Tibial artery (tissue), 4 donors: ENCODE data around the gene NDUFS8.

ENCODE experiments used
- DNase-seq, 2 donors: peaks; one replicate each; pipeline ENCODE4 v3.0.0-alpha.2; 2019
- H3K27ac ChIP-seq, 2 donors: fragments of 200-600 bp; sonication (generic) in 1 of 2; 1 replicate in 1 of 2; 2 replicates in 1 of 2; pipeline ENCODE4 v1.5.1; 2018 to 2019; ENCODE audit warnings: mild to moderate bottlenecking in 1 of 2
- H3K27me3 ChIP-seq, 2 donors: fragments of 200-600 bp; sonication (generic) in 1 of 2; one replicate each; pipeline versions ENCODE4 v1.5.1 to v1.6.0; 2016 to 2019
- H3K36me3 ChIP-seq, 3 donors: fragments of 200-600 bp; sonication (generic) in 2 of 3; one replicate each; pipeline ENCODE4 v1.5.1; 2016 to 2019; ENCODE audit warnings: mild to moderate bottlenecking in 2 of 3
- H3K4me1 ChIP-seq, 4 donors: fragments of 200-600 bp; sonication (generic) in 2 of 4; 1 replicate in 3 of 4; 2 replicates in 1 of 4; pipeline ENCODE4 v1.5.1; 2016 to 2019
- H3K4me3 ChIP-seq, 2 donors: fragments of 200-600 bp; sonication (generic) in 1 of 2; 1 replicate in 1 of 2; 2 replicates in 1 of 2; pipeline ENCODE4 v1.5.1; 2018 to 2019; ENCODE audit warnings: mild to moderate bottlenecking in 2 of 2
- H3K9me3 ChIP-seq, 3 donors: fragments of 200-600 bp; sonication (generic) in 1 of 3; one replicate each; pipeline ENCODE4 v1.5.1; 2016 to 2019
- intact Hi-C: fragments of 100-400 bp; cut with DNase I; formaldehyde crosslinking; loops from one replicate; pipeline ENCODE4 v1.15.0; 2023; ENCODE audit warnings: low total_unique reads
- TF ChIP-seq, protein P1 (sequence below), 2 experiments: fragments of 200-600 bp in 1 of 2; fragments of 450-650 bp in 1 of 2; IDR thresholded peaks; one replicate each; pipeline ENCODE4 v1.5.1; 2017 to 2019; ENCODE audit warnings: antibody characterized with exemption in 2 of 2, mild to moderate bottlenecking in 1 of 2, moderate library complexity in 1 of 2

Gene NDUFS8

DNA sequence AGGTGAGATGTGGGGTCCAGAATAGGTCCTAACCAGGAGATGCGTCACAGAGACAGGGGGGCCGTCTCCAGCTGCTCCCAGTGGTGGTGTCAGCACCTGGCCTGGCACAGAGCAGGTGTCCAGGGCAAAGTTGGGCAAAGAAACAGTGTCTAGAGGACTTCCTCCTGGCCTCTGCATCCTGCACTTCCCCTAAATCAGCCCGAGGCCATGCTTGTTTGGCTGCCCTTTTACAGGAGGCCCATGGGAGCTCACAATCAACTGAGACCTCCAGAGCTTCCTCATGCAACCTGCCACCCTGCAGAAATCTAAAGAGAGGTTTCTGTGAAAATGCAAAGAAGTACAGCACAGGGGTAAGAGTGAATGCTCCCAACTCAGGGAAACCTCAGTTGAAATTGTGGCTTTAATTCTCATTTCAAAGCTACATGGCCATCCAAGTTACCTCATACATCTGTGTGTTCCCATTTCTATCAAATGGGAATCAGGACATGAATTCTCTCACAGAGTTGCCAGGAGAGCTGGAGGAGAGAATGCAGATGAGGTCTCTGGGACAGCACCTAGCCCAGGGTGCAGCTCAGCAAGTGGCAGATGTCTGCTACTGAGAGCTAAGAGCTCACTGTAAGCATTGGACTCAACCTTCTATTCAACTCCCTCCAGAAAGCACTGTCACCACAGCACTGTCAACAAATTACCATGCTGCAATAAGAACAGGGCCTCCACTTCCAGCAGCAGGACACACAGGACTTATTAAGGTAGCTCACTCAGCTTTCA lies 41.0 kb downstream of the NDUFS8 start:
- H3K27ac ChIP-seq = no peak overlapping the region
- peaks cover 17 to 77% (median 55%) of the 10 kb centered on the region in 3 donors for H3K36me3 ChIP-seq
- no peak for DNase-seq
- no peaks in the 10 kb centered on the region for H3K4me1 ChIP-seq
- intact Hi-C loops = no loop called here
- H3K9me3 ChIP-seq = no peaks in the 10 kb centered on the region
- H3K4me3 ChIP-seq = no peak overlapping the region
- TF ChIP-seq, protein P1, sequence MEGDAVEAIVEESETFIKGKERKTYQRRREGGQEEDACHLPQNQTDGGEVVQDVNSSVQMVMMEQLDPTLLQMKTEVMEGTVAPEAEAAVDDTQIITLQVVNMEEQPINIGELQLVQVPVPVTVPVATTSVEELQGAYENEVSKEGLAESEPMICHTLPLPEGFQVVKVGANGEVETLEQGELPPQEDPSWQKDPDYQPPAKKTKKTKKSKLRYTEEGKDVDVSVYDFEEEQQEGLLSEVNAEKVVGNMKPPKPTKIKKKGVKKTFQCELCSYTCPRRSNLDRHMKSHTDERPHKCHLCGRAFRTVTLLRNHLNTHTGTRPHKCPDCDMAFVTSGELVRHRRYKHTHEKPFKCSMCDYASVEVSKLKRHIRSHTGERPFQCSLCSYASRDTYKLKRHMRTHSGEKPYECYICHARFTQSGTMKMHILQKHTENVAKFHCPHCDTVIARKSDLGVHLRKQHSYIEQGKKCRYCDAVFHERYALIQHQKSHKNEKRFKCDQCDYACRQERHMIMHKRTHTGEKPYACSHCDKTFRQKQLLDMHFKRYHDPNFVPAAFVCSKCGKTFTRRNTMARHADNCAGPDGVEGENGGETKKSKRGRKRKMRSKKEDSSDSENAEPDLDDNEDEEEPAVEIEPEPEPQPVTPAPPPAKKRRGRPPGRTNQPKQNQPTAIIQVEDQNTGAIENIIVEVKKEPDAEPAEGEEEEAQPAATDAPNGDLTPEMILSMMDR (IDR thresholded peaks at IDR 0.05) = no peak
- H3K27me3 ChIP-seq = no peaks in the 10 kb centered on the region

DNA sequence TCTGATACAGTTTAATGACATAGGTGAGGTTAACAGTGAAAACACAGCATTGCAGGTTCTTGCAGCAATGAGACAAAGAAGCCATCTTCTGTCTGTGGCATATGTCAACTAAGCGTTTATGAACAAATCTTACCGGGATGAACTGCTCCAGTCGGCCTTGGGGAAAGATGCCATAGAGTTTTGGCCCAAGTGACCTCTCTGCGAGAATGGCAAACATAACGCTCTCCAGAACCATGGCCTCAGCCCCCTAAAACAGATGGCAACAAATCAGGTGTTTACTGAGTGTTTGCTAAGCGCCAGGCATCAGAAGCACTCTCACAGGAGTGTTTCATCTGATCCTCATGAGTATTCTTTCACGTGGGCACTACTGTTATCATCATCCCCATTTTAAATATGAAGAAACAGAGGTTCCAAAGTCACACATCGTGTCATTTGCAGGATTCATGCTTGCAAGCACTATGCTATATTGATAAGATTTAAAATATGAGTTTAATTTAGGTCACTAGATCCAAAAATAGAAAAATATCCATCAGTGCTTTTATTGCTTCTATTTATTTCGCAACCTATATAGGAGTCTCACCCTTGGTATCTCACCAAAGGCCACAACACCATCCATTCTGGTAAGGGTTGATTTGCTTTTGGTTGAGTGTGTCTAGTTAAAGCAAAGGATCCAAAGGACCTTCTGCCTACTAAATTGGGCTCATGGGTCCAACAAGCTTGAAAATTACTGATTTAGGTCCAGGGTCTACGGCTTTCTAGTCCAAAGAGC lies 44.3 kb downstream of the NDUFS8 start:
- peaks cover 13 to 44% (median 28%) of the 10 kb centered on the region in 3 donors for H3K36me3 ChIP-seq
- no peaks in the 10 kb centered on the region for H3K27me3 ChIP-seq
- DNase-seq = no peak
- TF ChIP-seq, protein P1 (IDR thresholded peaks at IDR 0.05) = no peak
- no peaks in the 10 kb centered on the region for H3K9me3 ChIP-seq
- no peak overlapping the region for H3K4me3 ChIP-seq
- H3K4me1 ChIP-seq = no peaks in the 10 kb centered on the region
- H3K27ac ChIP-seq = no peak overlapping the region
- intact Hi-C loops = no loop called here

DNA sequence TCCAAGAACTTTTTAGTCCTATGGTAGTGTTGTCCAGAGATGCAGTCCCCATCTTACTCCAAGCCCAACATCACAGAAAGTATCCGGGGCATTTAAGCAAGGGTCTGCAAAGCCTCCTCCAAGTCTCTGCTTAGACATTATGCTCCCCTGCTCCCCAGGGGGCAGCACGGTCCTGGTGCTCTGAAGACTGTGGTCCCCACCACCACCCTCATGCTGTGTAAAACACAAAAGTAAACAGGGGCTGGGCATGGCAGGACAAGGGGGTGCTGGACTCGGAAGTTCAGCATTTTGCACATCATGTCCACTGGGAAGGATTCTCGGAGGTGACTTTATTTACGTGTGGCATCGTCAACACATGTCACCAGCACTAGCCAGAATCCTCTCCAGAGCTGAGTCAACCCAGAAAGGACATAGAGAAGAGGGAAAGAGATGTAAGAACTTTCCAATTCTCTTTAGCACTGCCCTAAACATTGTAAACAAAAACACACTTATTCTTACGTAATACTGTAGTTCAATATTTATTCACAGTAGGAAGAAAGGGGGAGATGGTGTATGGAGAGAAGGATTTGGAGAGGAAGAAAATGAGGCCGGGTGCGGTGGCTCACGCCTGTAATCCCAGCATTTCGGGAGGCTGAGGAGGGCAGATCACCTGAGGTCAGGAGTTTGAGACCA lies 46.0 kb downstream of the NDUFS8 start:
- H3K27me3 ChIP-seq = no peaks in the 10 kb centered on the region
- H3K27ac ChIP-seq = no peak overlapping the region
- H3K4me1 ChIP-seq = no peaks in the 10 kb centered on the region
- intact Hi-C loops = no loop called here
- no peak for DNase-seq
- no peaks in the 10 kb centered on the region for H3K9me3 ChIP-seq
- TF ChIP-seq, protein P1 (IDR thresholded peaks at IDR 0.05) = no peak
- H3K36me3 ChIP-seq = peaks cover 4 to 35% (median 17%) of the 10 kb centered on the region in 3 donors
- no peak overlapping the region for H3K4me3 ChIP-seq

- no peaks in the 10 kb centered on the region for H3K27me3 ChIP-seq
- TF ChIP-seq, protein P1 (IDR thresholded peaks at IDR 0.05) = no peak
- H3K36me3 ChIP-seq = peaks cover 0 to 23% (median 11%) of the 10 kb centered on the region in 3 donors
- no peak overlapping the region for H3K27ac ChIP-seq
- no peak overlapping the region for H3K4me3 ChIP-seq
- no peaks in the 10 kb centered on the region for H3K9me3 ChIP-seq
- no peak for DNase-seq
- H3K4me1 ChIP-seq = no peaks in the 10 kb centered on the region
- intact Hi-C loops = no loop called here
These were observed 47.4 kb downstream of the NDUFS8 start for GRCh38 chr11:68077617-68078582.

GRCh38 chr11:68080860-68081259 lies 50.4 kb downstream of the NDUFS8 start:
- H3K36me3 ChIP-seq = peaks cover 0 to 8% (median 0%) of the 10 kb centered on the region in 3 donors
- TF ChIP-seq, protein P1 (IDR thresholded peaks at IDR 0.05) = no peak
- H3K4me3 ChIP-seq = no peak overlapping the region
- H3K27me3 ChIP-seq = no peaks in the 10 kb centered on the region
- no peaks in the 10 kb centered on the region for H3K9me3 ChIP-seq
- H3K27ac ChIP-seq = no peak overlapping the region
- no peak for DNase-seq
- no peaks in the 10 kb centered on the region for H3K4me1 ChIP-seq
- intact Hi-C loops = no loop called here
